ENCODE measurements around the gene CCR5AS.

Gene CCR5AS

GRCh38 chr3:46378426-46378942 lies 28.4 kb downstream of the CCR5AS start:
- no peak overlapping the region for H4K8ac ChIP-seq (replicated peaks; ENCODE audit: insufficient read length, low read depth, low read length)
- H3K9me3 ChIP-seq (ENCODE audit: control insufficient read depth, low read depth, low read length), result no peaks in the 10 kb centered on the region
- no peak overlapping the region for H2BK20ac ChIP-seq (ENCODE audit: low read depth, low read length, poor library complexity, severe bottlenecking)
- H3K4me1 ChIP-seq (ENCODE audit: insufficient read depth, low read length), result peaks cover 11% of the 10 kb centered on the region
- peaks cover 2% of the 10 kb centered on the region for H3K23me2 ChIP-seq (ENCODE audit: insufficient read length, low read depth, low read length, poor library complexity, severe bottlenecking)
- no peaks in the 10 kb centered on the region for H3K79me2 ChIP-seq (ENCODE audit: insufficient read depth, low read length)
- no peak overlapping the region for H3K18ac ChIP-seq (ENCODE audit: insufficient read length, low read depth, low read length)
- H3K79me1 ChIP-seq (ENCODE audit: insufficient read depth, low read depth, low read length, poor library complexity, severe bottlenecking), result no peaks in the 10 kb centered on the region
- WGBS (ENCODE audit: extremely low coverage, insufficient read length, low lambda C conversion rate), result no CpG with 5 or more reads among the region's 8 CpGs
- no peak overlapping the region for H3K9ac ChIP-seq (ENCODE audit: extremely low read depth, insufficient read length, low read length)
- H2BK12ac ChIP-seq (ENCODE audit: insufficient read length, low read depth, low read length), result no peak overlapping the region
- Mint-ChIP-seq H3K27ac (no peak overlapping the region), H3K4me1 (peaks cover 29% of the 10 kb centered on the region in 2 experiments), H3K27me3 (ENCODE audit: low read depth) (peaks cover 14% of the 10 kb centered on the region), H3K9me3 (no peaks in the 10 kb centered on the region; a peak in 1 of 5 replicates), H3K36me3 (ENCODE audit: insufficient read depth in 1 of 3, low read depth in 3 of 3) (no peaks in the 10 kb centered on the region), H3K4me3 (no peak overlapping the region)
- no peak overlapping the region for H3K14ac ChIP-seq (ENCODE audit: insufficient read depth, low read length)
- TF ChIP-seq CTCF (conservative IDR thresholded peaks at IDR 0.05), result peak; percentile 88
- H2BK15ac ChIP-seq (ENCODE audit: low read depth, low read length), result no peak overlapping the region
- no peak overlapping the region for H3K4me2 ChIP-seq (ENCODE audit: insufficient read depth, insufficient read length, low read length)
- H3T11ph ChIP-seq (ENCODE audit: low read length), result no peak overlapping the region
- no peak overlapping the region for H3K27ac ChIP-seq (ENCODE audit: insufficient read length, low read depth, low read length)
- H3K27me3 ChIP-seq (ENCODE audit: insufficient read depth, low read length), result no peaks in the 10 kb centered on the region
- no peak overlapping the region for H3K4ac ChIP-seq (ENCODE audit: low read depth, low read length)
- peak; percentile 73 for DNase-seq
- H2BK120ac ChIP-seq (ENCODE audit: low read depth, low read length, poor library complexity, severe bottlenecking), result no peak overlapping the region
- H4K5ac ChIP-seq (ENCODE audit: insufficient read length, low read depth, low read length), result no peak overlapping the region
- no peak overlapping the region for H3K56ac ChIP-seq (ENCODE audit: insufficient read length, low read depth, low read length)
- H4K20me1 ChIP-seq (ENCODE audit: control insufficient read depth, insufficient read depth, insufficient read length), result no peaks in the 10 kb centered on the region
- H4K91ac ChIP-seq (ENCODE audit: insufficient read length, low read depth, low read length), result no peak overlapping the region
- H2BK5ac ChIP-seq (ENCODE audit: insufficient read length, low read length), result no peak overlapping the region
- no peak overlapping the region for H2AK5ac ChIP-seq (ENCODE audit: insufficient read length, low read length)
- no peak overlapping the region for H2AFZ ChIP-seq (ENCODE audit: low read length)
- no peak overlapping the region for H3K23ac ChIP-seq (ENCODE audit: insufficient read length, low read depth, low read length)
